ENCODE measurements around the gene LIFR. TPM values are rescaled to one million over a fixed set of nuclear protein-coding genes. Genes with fewer than 3 reads are reported as not detected.

Gene LIFR
- total and polyA plus RNA-seq, 8 donors = 52.6 to 218 (median 194) TPM

DNA sequence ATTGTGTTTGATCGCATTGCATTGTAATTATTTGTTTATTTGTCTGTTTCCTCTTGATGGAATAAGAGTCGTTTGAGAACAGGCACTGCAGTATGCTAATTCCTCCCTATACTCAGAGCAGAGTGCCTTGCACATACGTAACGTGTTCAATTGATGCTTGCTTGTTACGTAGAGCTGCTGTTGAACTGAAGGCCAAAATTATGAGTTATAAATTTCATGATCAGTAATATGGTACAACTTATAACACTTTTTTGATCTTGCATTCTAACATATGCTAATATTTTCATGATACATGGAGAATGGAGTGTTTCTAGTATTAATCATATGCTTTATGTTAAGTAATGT lies 26.5 kb upstream of the LIFR start:
- no peak overlapping the region for H3K27ac ChIP-seq
- H3K9me3 ChIP-seq = no peaks in the 10 kb centered on the region
- DNase-seq (no peak), ATAC-seq (no peak)
- H3K36me3 ChIP-seq = no peaks in the 10 kb centered on the region
- no peaks in the 10 kb centered on the region for H3K27me3 ChIP-seq
- H3K4me3 ChIP-seq = no peak overlapping the region
- no peak for TF ChIP-seq CTCF (IDR thresholded peaks at IDR 0.05)
- H3K4me1 ChIP-seq = no peaks in the 10 kb centered on the region
- intact Hi-C loops (cut with DNase I) = no loop called here

DNA sequence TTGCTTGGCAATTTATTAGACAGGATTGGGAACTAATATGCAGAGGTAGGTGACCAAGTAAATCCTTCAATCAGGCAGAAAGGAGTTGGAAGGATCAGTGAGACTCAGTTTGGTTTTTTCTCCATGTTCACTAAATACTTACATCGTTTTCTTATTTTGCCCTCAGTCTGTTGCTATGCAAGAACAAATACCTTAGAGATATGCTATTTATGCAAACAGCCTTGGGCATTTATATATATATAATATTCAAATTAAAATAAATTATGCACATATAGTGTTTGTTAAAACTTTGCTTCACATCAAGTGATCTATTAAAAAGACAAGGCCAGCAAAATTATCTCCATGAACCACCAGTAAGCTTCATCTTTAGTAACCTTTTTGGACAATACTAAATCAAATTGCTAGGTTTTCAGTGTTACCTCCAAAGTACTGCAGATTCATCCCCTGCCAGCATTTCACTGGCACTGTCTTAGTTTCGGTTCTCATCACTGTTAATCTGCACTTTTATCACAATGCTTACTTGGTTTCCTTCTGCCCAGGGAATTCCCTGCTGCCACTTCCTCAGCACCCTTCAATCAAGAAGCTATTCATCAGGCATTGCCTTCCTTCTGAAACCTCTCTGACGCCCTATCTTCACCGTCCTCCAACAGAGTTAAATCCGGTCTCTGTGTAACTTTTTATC lies 26.0 kb upstream of the LIFR start:
- H3K36me3 ChIP-seq = no peaks in the 10 kb centered on the region
- no peaks in the 10 kb centered on the region for H3K4me1 ChIP-seq
- ATAC-seq (no peak), DNase-seq (no peak)
- no peaks in the 10 kb centered on the region for H3K9me3 ChIP-seq
- intact Hi-C loops (cut with DNase I) = no loop called here
- H3K27ac ChIP-seq = no peak overlapping the region
- H3K27me3 ChIP-seq = no peaks in the 10 kb centered on the region
- no peak overlapping the region for H3K4me3 ChIP-seq
- TF ChIP-seq CTCF (IDR thresholded peaks at IDR 0.05) = no peak

DNA sequence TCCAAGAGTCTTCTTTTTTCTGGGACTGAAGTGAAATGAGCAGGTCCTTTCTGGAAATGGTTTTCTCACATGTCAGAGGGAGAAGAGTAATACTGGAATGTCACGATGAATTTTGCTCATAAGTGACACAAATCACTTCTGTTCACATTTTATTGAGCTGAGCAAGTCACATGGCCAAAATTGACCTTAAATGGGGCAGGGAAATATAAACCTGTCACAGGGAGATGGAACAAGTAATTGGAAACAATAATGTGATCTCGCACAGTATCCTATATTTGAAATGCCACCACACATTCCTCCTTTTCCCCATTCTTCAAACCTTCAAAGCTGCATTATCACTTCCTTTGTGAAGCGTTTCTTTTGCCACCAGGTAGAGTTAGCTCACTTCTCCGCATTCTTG lies 25.2 kb upstream of the LIFR start:
- H3K9me3 ChIP-seq = no peaks in the 10 kb centered on the region
- no peak overlapping the region for H3K4me3 ChIP-seq
- H3K36me3 ChIP-seq = no peaks in the 10 kb centered on the region
- no peaks in the 10 kb centered on the region for H3K27me3 ChIP-seq
- no peak for ATAC-seq
- TF ChIP-seq CTCF (IDR thresholded peaks at IDR 0.05) = no peak
- no peak overlapping the region for H3K27ac ChIP-seq
- intact Hi-C loops (cut with DNase I) = no loop called here
- no peaks in the 10 kb centered on the region for H3K4me1 ChIP-seq
- DNase-seq = no peak

- Histone ChIP-seq H3K4me3 (no peak overlapping the region), H3K36me3 (no peaks in the 10 kb centered on the region), H3K27me3 (no peaks in the 10 kb centered on the region), H3K4me1 (no peaks in the 10 kb centered on the region), H3K27ac (no peak overlapping the region), H3K9me3 (no peaks in the 10 kb centered on the region)
- TF ChIP-seq CTCF (IDR thresholded peaks at IDR 0.05) = no peak
- ATAC-seq (no peak), DNase-seq (no peak)
- intact Hi-C loops (cut with DNase I) = no loop called here
Measured at GRCh38 chr5:38579105-38579504, 22.7 kb upstream of the LIFR start.

DNA sequence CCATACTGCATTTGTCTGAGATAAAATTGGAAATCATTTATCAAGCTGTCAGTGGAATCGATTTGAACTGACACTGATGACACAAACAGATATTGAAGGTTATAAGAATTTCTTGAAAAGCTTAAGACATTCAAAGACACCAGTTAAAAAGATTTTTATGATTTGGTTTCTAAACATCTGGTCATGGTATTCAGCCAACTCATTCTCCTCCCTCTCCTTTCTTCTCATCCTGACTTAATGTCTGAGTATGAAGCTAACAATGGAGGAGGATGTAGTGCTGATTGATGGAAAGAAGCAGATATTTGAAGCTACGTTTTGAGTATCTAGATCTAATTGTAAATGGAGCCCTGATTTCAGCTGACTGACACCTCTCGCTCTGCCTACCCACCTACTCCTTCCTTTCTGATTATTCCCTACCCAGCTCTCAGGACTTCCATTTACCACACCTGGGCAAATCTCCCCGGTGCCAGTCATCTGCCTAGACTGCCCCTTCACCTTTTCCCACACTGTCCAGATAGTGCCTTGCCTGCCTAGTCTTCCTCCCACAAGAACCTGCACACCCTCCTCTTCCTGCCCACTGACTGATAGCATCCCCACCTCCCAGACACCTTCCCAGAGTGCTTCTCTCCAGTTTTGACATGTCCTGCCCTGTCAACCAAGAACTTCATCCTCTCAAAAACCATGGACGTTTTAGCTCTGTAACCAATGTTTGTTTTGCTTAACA lies 20.7 kb upstream of the LIFR start:
- Histone ChIP-seq H3K9me3 (no peaks in the 10 kb centered on the region), H3K4me1 (no peaks in the 10 kb centered on the region), H3K36me3 (no peaks in the 10 kb centered on the region), H3K27ac (no peak overlapping the region), H3K4me3 (no peak overlapping the region), H3K27me3 (no peaks in the 10 kb centered on the region)
- no peak for TF ChIP-seq CTCF (IDR thresholded peaks at IDR 0.05)
- ATAC-seq (no peak), DNase-seq (no peak)
- intact Hi-C loops (cut with DNase I) = no loop called here

All from left lung (tissue), 10 donors.